Dedifferentiated amniotic fluid mesenchymal stem cell (primary cell): ENCODE measurements around the gene CXCR3.
"Not testable (repeated sequence)": the region's sequence is repeated elsewhere in the genome, so short reads cannot be mapped to it uniquely, and the experiment has no call there.

Experiments used
- DNase-seq: peaks from one replicate; pipeline ENCODE4 v3.0.0-alpha.2; 2016; ENCODE audit errors: extremely low spot score

CXCR3 gene

GRCh38 chrX:71636438-71637252 is 18.3 kb upstream of the CXCR3 start:
- no peak for DNase-seq

DNA sequence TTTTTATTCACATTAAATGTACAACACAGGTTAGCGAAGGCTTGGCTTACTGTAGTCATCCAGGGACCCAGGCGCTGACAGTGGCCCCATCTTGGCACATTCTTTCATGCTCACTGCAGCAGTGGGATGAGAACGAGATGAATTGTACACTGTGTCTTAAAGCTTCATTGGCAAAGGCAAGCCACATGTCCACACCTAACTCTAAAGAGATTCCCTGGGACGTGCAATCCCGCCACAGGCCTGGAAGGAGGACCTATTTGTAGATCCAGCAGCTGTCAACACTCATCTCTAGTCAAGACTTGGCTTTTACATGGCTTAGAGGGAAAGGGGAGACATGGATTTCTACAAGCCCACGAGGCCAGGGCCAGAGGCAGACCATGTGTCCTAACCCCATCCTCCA is 16.1 kb upstream of the CXCR3 start:
- DNase-seq: no peak

DNA sequence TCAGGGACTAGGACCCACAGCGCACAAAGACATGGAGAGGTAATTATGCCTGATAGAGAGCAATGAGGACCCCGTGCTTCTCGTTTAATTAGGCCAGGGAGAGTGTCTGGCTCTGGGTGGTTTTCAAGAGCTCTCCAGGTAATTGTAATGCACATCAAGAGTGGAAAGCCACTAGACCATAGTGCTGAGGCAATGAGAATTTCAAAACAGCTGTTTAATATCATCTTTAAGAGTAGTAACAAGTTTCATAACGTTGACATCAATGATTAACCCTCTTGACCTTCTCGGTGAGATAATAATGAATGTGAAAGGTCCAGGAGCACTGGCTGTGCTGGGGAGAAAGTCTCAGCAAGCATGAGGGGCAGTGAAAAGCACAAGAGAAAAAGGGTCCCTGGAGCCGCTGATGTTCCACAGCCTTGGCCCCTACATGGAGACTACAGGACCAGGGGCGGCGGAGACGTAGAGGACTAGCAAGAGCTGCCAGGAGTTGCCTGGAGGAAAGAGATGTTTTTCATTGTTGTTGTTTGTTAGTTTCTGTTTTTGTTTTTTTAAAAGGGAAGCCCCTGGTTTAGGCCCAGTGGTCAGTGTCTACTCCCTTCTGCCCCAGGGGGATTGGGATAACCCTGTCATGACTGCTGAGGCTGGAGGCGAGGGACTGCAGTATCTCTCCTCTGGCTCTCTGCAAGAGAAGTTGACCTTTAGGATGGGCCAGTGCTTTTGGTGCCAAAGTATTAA is 14.8 kb upstream of the CXCR3 start:
- no peak for DNase-seq

GRCh38 chrX:71629467-71629866 is 11.2 kb upstream of the CXCR3 start:
- DNase-seq: no peak

- DNase-seq: no peak
These were observed 9.5 kb upstream of the CXCR3 start for GRCh38 chrX:71627588-71628404.

GRCh38 chrX:71626576-71626975 is 8.3 kb upstream of the CXCR3 start:
- DNase-seq: no peak

DNA sequence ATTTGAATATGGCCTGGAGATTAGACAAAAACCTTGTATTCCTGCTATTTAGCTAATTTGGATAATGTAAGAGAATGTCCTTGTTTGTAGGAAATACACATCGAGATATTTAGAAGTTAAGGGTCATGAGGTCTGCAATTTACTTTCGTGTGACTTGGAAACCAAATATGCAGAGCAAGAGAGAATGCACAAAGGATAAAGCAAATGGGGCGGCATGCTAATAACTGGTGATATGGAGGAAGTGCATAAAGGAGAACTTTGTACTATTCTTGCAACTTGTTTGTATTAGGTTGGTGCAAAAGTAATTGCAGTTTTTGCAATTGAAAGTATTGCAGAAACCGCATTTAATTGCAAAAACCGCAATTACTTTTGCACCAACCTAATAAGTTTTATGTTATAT is 7.2 kb upstream of the CXCR3 start:
- no peak for DNase-seq

GRCh38 chrX:71623714-71624113 is 5.4 kb upstream of the CXCR3 start:
- no peak for DNase-seq

DNA sequence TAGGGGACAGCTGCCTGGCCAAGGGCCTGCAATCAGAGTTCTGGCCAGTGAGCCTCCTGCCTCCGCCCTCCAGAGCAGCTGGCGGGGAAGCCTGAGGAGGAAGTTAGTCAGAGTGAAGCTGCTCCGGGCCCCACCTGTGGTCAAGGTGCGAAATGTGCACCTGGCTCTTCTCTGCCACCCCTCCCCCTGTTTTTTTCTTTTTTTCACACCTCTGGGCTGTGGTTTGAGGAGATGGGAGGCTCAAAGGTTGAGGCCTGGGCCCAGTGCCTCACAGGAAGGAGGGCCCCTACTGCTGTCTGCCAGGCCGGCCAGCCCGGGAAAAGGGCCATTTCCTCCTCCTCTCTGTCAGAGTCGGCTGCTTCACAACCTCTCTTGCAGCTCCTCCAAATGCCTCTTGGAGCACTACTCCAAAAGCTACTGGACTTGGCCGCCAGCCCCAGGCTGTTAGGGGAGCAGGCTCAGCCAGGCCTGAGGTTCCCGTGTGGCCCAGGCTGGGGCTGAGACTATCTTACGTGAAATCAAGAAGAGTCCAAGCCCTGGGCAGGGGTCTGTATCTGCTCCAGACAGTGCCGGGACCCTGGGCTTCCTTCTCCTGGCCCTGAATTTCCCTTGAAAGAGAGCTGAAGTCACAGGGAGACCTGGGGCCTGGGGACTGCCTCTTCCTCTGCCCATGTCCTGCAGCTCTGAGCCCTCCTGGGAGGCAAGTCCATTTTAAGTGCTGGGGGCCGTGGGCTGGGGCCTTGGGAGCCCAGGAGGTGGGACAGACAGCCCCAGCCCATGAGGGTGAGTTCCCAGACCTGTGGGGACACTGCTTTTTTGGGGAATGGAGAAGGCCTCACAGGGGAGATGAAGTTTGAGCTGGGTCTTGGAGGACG is 4.5 kb upstream of the CXCR3 start:
- no peak for DNase-seq

GRCh38 chrX:71622032-71622575 is 3.8 kb upstream of the CXCR3 start:
- no peak for DNase-seq

DNA sequence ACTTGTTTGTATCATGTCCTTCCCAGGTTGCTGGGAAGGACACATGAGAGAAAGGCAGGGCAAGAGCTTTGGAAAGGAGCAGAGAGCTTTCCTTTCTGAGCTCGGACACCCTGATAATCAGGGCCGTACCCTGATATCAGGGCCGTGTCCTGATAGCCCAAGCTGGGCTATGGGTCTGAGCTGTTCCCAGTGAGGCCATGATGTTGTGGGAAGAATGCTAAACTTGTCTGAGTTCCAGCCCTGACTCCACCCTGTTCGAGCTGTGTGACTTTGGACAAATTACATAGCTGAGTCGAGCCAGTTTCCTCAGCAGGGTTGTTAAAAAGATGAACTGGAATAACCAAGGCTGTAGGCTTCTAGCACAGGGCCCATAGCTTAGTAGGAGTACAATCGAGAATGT is 3.3 kb upstream of the CXCR3 start:
- no peak for DNase-seq

DNA sequence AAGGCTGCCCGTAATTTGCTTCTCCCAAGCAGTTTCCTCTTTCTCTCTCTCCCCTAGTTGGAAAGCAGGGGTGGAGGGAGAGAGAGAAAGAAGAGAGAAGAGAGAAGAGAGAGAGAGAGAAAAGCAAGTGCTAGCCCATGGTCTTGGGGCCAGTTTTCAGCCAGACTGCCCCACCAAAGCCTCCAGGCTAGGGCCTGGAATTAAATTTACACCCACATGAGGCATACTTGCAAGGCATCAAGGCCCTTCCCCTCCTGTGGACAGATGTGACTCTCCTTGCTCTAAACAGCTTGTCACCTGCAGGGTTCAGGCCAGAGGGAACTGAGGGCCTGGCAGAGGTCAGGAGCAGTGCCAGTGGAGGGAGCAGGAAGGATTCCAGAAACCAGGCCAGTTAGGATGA is 1.7 kb upstream of the CXCR3 start:
- DNase-seq: no peak

DNA sequence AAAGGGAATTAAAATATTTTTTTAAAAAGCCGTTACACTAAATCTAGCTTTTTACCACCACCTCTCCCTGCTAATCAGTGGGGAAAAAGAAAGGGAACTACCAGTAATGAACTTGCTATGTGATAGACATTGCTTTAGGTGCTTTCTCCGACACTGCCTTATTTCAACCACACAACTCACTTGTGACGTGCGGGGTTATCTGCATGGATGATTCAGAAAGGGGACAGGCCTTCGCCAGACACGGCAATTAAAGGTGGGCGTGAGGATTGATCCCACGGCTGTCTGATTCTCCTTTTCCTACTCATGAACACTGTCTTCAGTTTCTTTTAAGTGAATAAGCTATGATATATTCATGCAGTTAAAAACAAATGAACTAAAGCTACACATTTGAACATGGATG is 882 bp upstream of the CXCR3 start:
- DNase-seq: no peak

DNA sequence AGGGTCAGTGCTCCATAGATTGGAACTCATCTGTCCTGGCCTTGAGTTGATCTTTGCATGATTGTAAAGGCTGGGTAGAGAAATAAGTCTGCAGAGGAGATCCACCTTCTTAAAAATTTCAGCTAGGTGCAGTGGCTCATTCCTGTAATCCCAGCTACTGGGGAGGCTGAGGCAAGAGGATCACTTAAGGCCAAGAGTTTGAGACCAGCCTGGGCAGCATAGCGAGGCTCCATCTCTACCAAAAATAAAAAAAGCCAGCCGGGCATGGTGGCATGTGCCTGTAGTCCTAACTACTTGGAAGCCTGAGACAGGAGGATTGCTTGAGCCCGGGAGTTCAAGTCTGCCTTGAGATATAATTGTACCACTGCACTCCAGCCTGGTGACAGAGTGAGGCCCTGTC is 476 bp upstream of the CXCR3 start:
- DNase-seq: no peak

GRCh38 chrX:71617742-71618141 is 569 bp downstream of the CXCR3 start:
- no peak for DNase-seq

DNA sequence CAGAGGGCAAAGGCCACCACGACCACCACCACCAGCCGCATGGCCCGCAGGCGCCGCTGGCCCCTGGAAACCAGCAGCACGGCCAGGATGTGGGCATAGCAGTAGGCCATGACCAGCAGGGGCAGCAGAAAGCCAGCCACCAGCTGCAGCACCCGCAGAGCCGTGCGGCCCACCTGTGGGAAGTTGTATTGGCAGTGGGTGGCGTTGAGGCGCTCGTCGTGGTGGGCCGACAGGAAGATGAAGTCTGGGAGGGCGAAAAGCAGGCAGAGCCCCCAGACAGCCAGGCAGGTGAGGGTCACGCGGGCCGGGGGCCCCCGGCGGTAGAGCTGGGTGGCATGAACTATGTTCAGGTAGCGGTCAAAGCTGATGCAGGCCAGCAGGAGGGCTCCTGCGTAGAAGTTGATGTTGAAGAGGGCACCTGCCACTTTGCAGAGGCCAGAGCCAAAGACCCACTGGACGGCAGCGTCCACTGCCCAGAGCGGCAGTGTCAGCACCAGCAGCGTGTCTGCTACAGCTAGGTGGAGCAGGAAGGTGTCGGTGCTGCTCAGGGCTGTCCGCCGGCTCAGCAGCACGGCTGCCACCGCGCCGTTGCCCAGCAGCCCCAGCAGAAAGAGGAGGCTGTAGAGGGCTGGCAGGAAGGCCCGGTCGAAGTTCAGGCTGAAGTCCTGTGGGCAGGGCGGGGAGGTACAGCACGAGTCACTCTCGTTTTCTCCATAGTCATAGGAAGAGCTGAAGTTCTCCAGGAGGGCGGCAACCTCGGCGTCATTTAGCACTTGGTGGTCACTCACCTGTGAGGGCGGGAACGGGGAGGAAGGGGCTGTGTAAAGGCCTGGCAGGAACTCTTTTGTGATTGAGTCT is 1.4 kb downstream of the CXCR3 start:
- no peak for DNase-seq

DNA sequence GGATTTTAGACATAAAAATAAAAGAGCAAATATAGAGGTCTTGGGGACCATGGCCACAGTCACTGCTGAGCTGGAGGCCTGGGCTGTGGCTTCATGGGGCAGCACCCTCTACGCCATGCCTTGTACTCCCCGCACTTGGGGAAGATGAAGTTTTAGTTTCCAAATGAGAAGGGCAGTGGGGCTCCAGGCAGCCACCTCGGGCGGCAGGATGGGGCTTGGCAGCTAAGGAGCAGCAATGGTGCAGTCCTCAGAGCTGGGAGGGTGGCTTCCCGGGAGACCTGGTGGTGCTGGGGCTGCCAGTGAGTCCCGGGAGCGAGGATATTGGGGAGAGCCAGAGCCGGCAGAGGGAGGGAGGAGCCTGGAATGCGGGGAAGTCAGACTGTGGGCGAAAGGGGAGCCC is 2.4 kb downstream of the CXCR3 start:
- DNase-seq: no peak

DNA sequence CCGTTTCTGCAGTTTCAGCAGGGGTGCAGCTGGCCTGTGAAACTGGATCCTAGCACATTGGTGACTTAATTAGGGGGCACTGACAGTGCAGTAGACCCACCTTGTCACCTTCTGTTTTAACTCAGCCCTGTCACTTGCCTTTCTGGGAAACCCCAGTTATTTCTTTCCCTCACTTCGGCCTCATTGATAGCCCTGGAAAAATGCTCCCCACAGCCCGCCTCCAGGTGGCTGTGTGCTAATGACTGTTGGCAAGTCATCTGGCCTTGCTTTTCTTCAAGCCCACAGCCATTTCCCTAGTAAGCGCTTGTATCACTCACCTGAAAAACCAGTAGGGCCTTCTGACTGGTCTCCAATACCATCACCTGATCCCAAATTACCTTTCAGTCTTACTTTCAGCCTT is 3.3 kb downstream of the CXCR3 start:
- DNase-seq: no peak

DNA sequence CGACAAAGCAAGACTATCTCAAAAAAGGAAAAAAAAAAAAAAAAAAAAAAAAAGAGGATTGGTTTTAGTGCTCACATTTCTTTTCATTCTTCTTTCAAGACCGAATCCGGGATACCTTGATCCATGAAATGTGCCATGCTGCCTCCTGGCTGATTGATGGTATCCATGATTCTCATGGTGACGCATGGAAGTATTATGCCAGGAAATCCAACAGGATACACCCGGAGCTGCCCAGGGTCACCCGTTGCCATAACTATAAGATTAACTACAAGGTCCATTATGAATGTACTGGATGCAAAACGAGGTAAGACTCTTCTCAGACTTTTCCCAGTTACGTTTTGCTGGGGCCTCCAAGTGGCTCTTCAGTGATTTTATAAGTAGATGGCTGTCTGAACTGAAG is 6.1 kb downstream of the CXCR3 start:
- no peak for DNase-seq

- not testable (repeated sequence) for DNase-seq
These were observed 6.6 kb downstream of the CXCR3 start for GRCh38 chrX:71611736-71612135.
